A549 (cell line): ENCODE results near the gene DNHD1. TPM values are rescaled to one million over a fixed set of nuclear protein-coding genes. Genes with fewer than 3 reads are reported as not detected.

ENCODE experiments used
- ATAC-seq, 2 experiments: fragments of 200-7000 bp in 1 of 2; fragments of >200 bp in 1 of 2; cut with Nextera tagmentation in 1 of 2; cut with Tn5 transposase in 1 of 2; 3 replicates each; pipeline versions ENCODE4 v1.8.0 to v1.9.1; 2018 to 2020; ENCODE audit warnings: mild to moderate bottlenecking in 1 of 2, moderate library complexity in 1 of 2
- CTCF ChIA-PET: fragments of 300-600 bp; sonication (Branson Sonifier 250); formaldehyde crosslinking; extraction: SDS; loops from one replicate; lab custom pipeline; 2021; ENCODE audit warnings: antibody characterized with exemption, inconsistent platforms; lab: Yijun Ruan, JAX
- POLR2A ChIA-PET: fragments of 350-600 bp; formaldehyde crosslinking; extraction: SDS; loops from one replicate; lab custom pipeline; 2021; ENCODE audit warnings: antibody characterized with exemption, inconsistent platforms; lab: Yijun Ruan, JAX
- DNase-seq, 2 experiments: peaks; one replicate each; pipeline versions ENCODE4 v3.0.0 to v3.0.0-alpha.2; 2011 to 2016; ENCODE audit warnings: low read depth in 1 of 2, low spot score in 1 of 2
- FAIRE-seq: peaks from 2 replicates; lab custom pipeline; 2011; peaks lifted over from hg19 to GRCh38; lab: Jason Lieb, UNC
- H3K27ac ChIP-seq, 2 experiments: fragments of >200 bp; sonication (Bioruptor Twin); formaldehyde crosslinking; 3 replicates each; pipeline ENCODE4 v1.5.1; 2016 to 2017
- H3K4me1 ChIP-seq: fragments of >200 bp; sonication (Bioruptor Twin); formaldehyde crosslinking; 3 replicates; pipeline ENCODE4 v1.6.1; 2016
- H3K4me2 ChIP-seq: fragments of >200 bp; sonication (Bioruptor Twin); formaldehyde crosslinking; 3 replicates; pipeline ENCODE4 v1.6.1; 2016
- H3K4me3 ChIP-seq: fragments of >200 bp; sonication (Bioruptor Twin); formaldehyde crosslinking; 3 replicates; pipeline ENCODE4 v1.5.1; 2016
- H3K9me3 ChIP-seq: fragments of >200 bp; sonication (Bioruptor Twin); formaldehyde crosslinking; 3 replicates; pipeline ENCODE4 v1.6.1; 2016
- ATOH8 ChIP-seq: fragments of 250-450 bp; sonication (Bioruptor Pico); IDR thresholded peaks from 2 replicates; pipeline ENCODE4 v1.5.0; 2020; ENCODE audit warnings: low read depth, mild to moderate bottlenecking, moderate library complexity
- CEBPB ChIP-seq, 2 experiments: fragments of >200 bp in 1 of 2; sonication (Bioruptor Twin) in 1 of 2; formaldehyde crosslinking in 1 of 2; IDR thresholded peaks; 2 replicates each; pipeline ENCODE4 v1.6.1; 2012 to 2016
- CHD4 ChIP-seq: fragments of 200-600 bp; sonication (generic); IDR thresholded peaks from 2 replicates; pipeline ENCODE4 v1.6.1; 2016; ENCODE audit warnings: antibody characterized with exemption, mild to moderate bottlenecking, borderline replicate concordance
- E2F6 ChIP-seq: IDR thresholded peaks from 2 replicates; pipeline ENCODE4 v1.6.1; 2012; ENCODE audit warnings: low read depth, borderline replicate concordance
- EHMT2 ChIP-seq: fragments of 200-600 bp; sonication (generic); IDR thresholded peaks from 2 replicates; pipeline ENCODE4 v1.6.1; 2016; ENCODE audit warnings: antibody characterized with exemption, low read depth, mild to moderate bottlenecking, moderate library complexity
- ELK1 ChIP-seq: fragments of 150-350 bp; IDR thresholded peaks from 2 replicates; pipeline ENCODE4 v1.6.1; 2014; ENCODE audit warnings: low read depth, mild to moderate bottlenecking, low read length
- FOSB ChIP-seq: fragments of 250-450 bp; sonication (Bioruptor Pico); IDR thresholded peaks from 2 replicates; pipeline ENCODE4 v1.5.0; 2020; ENCODE audit warnings: mild to moderate bottlenecking, moderate library complexity
- FOSL2 ChIP-seq, 2 experiments: fragments of 450-650 bp in 1 of 2; fragments of >200 bp in 1 of 2; sonication (Bioruptor Twin) in 1 of 2; formaldehyde crosslinking; IDR thresholded peaks; 2 replicates each; pipeline versions ENCODE4 v1.5.0 to v1.6.1; 2016 to 2020; ENCODE audit warnings: mild to moderate bottlenecking in 1 of 2, moderate library complexity in 1 of 2
- GATA3 ChIP-seq: IDR thresholded peaks from 2 replicates; pipeline ENCODE4 v1.6.1; 2012; ENCODE audit warnings: borderline replicate concordance
- HDAC2 ChIP-seq: fragments of 200-600 bp; sonication (generic); IDR thresholded peaks from 2 replicates; pipeline ENCODE4 v1.6.1; 2016
- HEYL ChIP-seq: fragments of 250-450 bp; sonication (Bioruptor Pico); IDR thresholded peaks from 2 replicates; pipeline ENCODE4 v1.8.0; 2021; ENCODE audit warnings: mild to moderate bottlenecking, moderate library complexity
- HOXA7 ChIP-seq: fragments of 250-450 bp; sonication (Bioruptor Pico); IDR thresholded peaks from 2 replicates; pipeline ENCODE4 v1.5.0; 2020; ENCODE audit warnings: mild to moderate bottlenecking, moderate library complexity
- HOXB13 ChIP-seq: fragments of 250-450 bp; sonication (Bioruptor Pico); IDR thresholded peaks from 2 replicates; pipeline ENCODE4 v1.5.0; 2020; ENCODE audit warnings: low read depth, mild to moderate bottlenecking, moderate library complexity
- HOXB5 ChIP-seq: fragments of 250-450 bp; sonication (Bioruptor Pico); IDR thresholded peaks from 2 replicates; pipeline ENCODE4 v1.5.0; 2020; ENCODE audit warnings: mild to moderate bottlenecking, moderate library complexity
- JUN ChIP-seq, 2 experiments: fragments of >200 bp; sonication (Bioruptor Twin); formaldehyde crosslinking; IDR thresholded peaks; 2 replicates in 1 of 2; 3 replicates in 1 of 2; pipeline ENCODE4 v1.6.1; 2016 to 2017
- JUNB ChIP-seq: fragments of >200 bp; sonication (Bioruptor Twin); formaldehyde crosslinking; IDR thresholded peaks from 2 replicates; pipeline ENCODE4 v1.6.1; 2016
- KDM1A ChIP-seq: fragments of 200-600 bp; sonication (generic); IDR thresholded peaks from 2 replicates; pipeline ENCODE4 v1.6.1; 2016; ENCODE audit warnings: low read depth, mild to moderate bottlenecking
- MYC ChIP-seq: IDR thresholded peaks from 2 replicates; pipeline ENCODE4 v1.6.1; 2012; ENCODE audit warnings: mild to moderate bottlenecking, inconsistent platforms, low read length, improper control_type of control experiment, borderline replicate concordance
- NFE2L2 ChIP-seq: fragments of 150-350 bp; conservative IDR thresholded peaks from 2 replicates; pipeline ENCODE4 v1.6.1; 2014; ENCODE audit warnings: low read length
- NR3C1 ChIP-seq: fragments of >200 bp; sonication (Bioruptor Twin); formaldehyde crosslinking; IDR thresholded peaks from 3 replicates; pipeline ENCODE4 v1.6.1; 2017
- PHF8 ChIP-seq: fragments of 200-600 bp; sonication (generic); IDR thresholded peaks from 2 replicates; pipeline ENCODE4 v1.6.1; 2016; ENCODE audit warnings: low read depth, mild to moderate bottlenecking, antibody characterized with exemption, moderate library complexity, borderline replicate concordance
- POLR2A ChIP-seq: IDR thresholded peaks from 2 replicates; pipeline ENCODE4 v1.6.1; 2012; ENCODE audit warnings: mild to moderate bottlenecking, low read length
- RAD21 ChIP-seq, 2 experiments: fragments of >200 bp in 1 of 2; sonication (Bioruptor Twin) in 1 of 2; formaldehyde crosslinking in 1 of 2; IDR thresholded peaks in 1 of 2; conservative IDR thresholded peaks in 1 of 2; 2 replicates in 1 of 2; 3 replicates in 1 of 2; pipeline ENCODE4 v1.6.1; 2012 to 2018; ENCODE audit warnings: inconsistent platforms in 1 of 2
- RCOR1 ChIP-seq: fragments of 150-350 bp; IDR thresholded peaks from 2 replicates; pipeline ENCODE4 v1.6.1; 2014; ENCODE audit warnings: antibody characterized with exemption, low read length, low read depth
- RFX5 ChIP-seq: fragments of 450-650 bp; IDR thresholded peaks from 2 replicates; pipeline ENCODE4 v1.7.1; 2014; ENCODE audit warnings: antibody characterized with exemption, mild to moderate bottlenecking, moderate library complexity
- SMC3 ChIP-seq: fragments of >200 bp; sonication (Bioruptor Twin); formaldehyde crosslinking; IDR thresholded peaks from 3 replicates; pipeline ENCODE4 v1.6.1; 2018; ENCODE audit warnings: inconsistent platforms
- SREBF2 ChIP-seq: fragments of 450-650 bp; IDR thresholded peaks from 2 replicates; pipeline ENCODE4 v1.6.1; 2014; ENCODE audit warnings: mild to moderate bottlenecking, moderate library complexity
- ZC3H11A ChIP-seq: fragments of 450-650 bp; IDR thresholded peaks from 2 replicates; pipeline ENCODE4 v1.6.1; 2014; ENCODE audit warnings: antibody characterized with exemption, mild to moderate bottlenecking
- ZFP36 ChIP-seq: fragments of 450-650 bp; IDR thresholded peaks from 2 replicates; pipeline ENCODE4 v1.6.1; 2014; ENCODE audit warnings: borderline replicate concordance; ENCODE audit not compliant: partially characterized antibody
- ZNF302 ChIP-seq: fragments of 250-450 bp; sonication (Bioruptor Pico); IDR thresholded peaks from 2 replicates; pipeline ENCODE4 v1.9.0; 2021; ENCODE audit warnings: inconsistent platforms, mild to moderate bottlenecking, moderate library complexity
- WGBS: methylation state at CpG from one replicate; pipeline ENCODE4 v1.1.6; 2017; ENCODE audit errors: missing lambda C conversion rate; 5-methylcytosine and 5-hydroxymethylcytosine counted together
- polyA plus RNA-seq, 4 experiments: library from polyadenylated mRNA; depleted of rRNA in 3 of 4; stranded (reverse); fragments of >200 nt; fragmentation: RNase III in 1 of 4; extraction: RNeasy Plus Mini Kit Qiagen cat#74134 plus additional on column Dnase treatment in 1 of 4; gene quantifications; 2 replicates in 3 of 4; 3 replicates in 1 of 4; pipeline ENCODE4 v1.2.3, GENCODE V29; 2011 to 2017
- TF ChIP-seq, protein P1 (sequence below): IDR thresholded peaks from 2 replicates; pipeline ENCODE4 v1.6.1; 2012
- TF ChIP-seq, protein P2 (sequence below): fragments of >200 bp; sonication (Bioruptor Twin); formaldehyde crosslinking; IDR thresholded peaks from 2 replicates; pipeline ENCODE4 v1.6.1; 2016
- TF ChIP-seq, protein P3 (sequence below): fragments of >200 bp; sonication (Bioruptor Twin); formaldehyde crosslinking; IDR thresholded peaks from 3 replicates; pipeline ENCODE4 v1.5.1; 2016
- TF ChIP-seq, protein P4 (sequence below): fragments of 250-450 bp; sonication (Bioruptor Pico); IDR thresholded peaks from 2 replicates; pipeline ENCODE4 v1.5.0; 2021; ENCODE audit warnings: mild to moderate bottlenecking, moderate library complexity, borderline replicate concordance

Gene DNHD1
- polyA plus RNA-seq, 2 of the 4 experiments (the other 2 are of a cell fraction) = 6.8 to 8.6 TPM

- ChIA-PET POLR2A (interaction anchor here (1.3 to 2.4 kb wide), 3 partner anchors 9 to 122 kb away, joined by 4 to 13 read pairs (median 4); partner anchors contain the start of genes ARFIP2, MRPL17 and TIMM10B), CTCF (interaction anchor here (0.6 to 4.2 kb wide), 9 partner anchors 9 to 225 kb away, joined by 3 to 23 read pairs (median 4); partner anchors contain the start of genes MRPL17, TAF10 and TPP1)
- Histone ChIP-seq H3K4me2 (peak within 1 kb of the TSS; percentile 97), H3K4me3 (peak within 1 kb of the TSS; percentile 79), H3K4me1 (peaks cover 39% of the 10 kb centered on the region), H3K9me3 (no peaks in the 10 kb centered on the region), H3K27ac (peak within 1 kb of the TSS; percentile 90 to 98)
- WGBS = 1% methylated on average over 32 of the region's 72 CpGs
- peak; percentile 91 to 92 for DNase-seq
- no peak for FAIRE-seq
- ATAC-seq = peak; percentile 80 to 90
- peak; percentile 56 to 92; a peak in 4 of 5 replicates for TF ChIP-seq JUN (IDR thresholded peaks at IDR 0.05)
- TF ChIP-seq, protein P1, sequence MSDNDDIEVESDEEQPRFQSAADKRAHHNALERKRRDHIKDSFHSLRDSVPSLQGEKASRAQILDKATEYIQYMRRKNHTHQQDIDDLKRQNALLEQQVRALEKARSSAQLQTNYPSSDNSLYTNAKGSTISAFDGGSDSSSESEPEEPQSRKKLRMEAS = peak; percentile 96
- TF ChIP-seq NR3C1 = no peak
- no peak for TF ChIP-seq ZNF302 (CRISPR knock-in tag)
- TF ChIP-seq RFX5 = no peak
- TF ChIP-seq CEBPB (IDR thresholded peaks at IDR 0.05) = no peak
- no peak for TF ChIP-seq FOSL2 (IDR thresholded peaks at IDR 0.05)
- TF ChIP-seq FOSL2 (CRISPR knock-in tag; IDR thresholded peaks at IDR 0.05) = no peak
- no peak for TF ChIP-seq HOXA7 (CRISPR knock-in tag)
- peak; percentile 82 for TF ChIP-seq PHF8
- peak; percentile 58 for TF ChIP-seq POLR2A
- TF ChIP-seq, protein P2, sequence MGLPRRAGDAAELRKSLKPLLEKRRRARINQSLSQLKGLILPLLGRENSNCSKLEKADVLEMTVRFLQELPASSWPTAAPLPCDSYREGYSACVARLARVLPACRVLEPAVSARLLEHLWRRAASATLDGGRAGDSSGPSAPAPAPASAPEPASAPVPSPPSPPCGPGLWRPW = no peak
- no peak for TF ChIP-seq HDAC2
- no peak for TF ChIP-seq ZFP36
- TF ChIP-seq, protein P3, sequence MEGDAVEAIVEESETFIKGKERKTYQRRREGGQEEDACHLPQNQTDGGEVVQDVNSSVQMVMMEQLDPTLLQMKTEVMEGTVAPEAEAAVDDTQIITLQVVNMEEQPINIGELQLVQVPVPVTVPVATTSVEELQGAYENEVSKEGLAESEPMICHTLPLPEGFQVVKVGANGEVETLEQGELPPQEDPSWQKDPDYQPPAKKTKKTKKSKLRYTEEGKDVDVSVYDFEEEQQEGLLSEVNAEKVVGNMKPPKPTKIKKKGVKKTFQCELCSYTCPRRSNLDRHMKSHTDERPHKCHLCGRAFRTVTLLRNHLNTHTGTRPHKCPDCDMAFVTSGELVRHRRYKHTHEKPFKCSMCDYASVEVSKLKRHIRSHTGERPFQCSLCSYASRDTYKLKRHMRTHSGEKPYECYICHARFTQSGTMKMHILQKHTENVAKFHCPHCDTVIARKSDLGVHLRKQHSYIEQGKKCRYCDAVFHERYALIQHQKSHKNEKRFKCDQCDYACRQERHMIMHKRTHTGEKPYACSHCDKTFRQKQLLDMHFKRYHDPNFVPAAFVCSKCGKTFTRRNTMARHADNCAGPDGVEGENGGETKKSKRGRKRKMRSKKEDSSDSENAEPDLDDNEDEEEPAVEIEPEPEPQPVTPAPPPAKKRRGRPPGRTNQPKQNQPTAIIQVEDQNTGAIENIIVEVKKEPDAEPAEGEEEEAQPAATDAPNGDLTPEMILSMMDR = no peak
- TF ChIP-seq KDM1A = no peak
- TF ChIP-seq EHMT2 = no peak
- TF ChIP-seq FOSB (CRISPR knock-in tag) = no peak
- TF ChIP-seq SMC3 = peak; percentile 25; the same call in 1 of the 3 replicates
- TF ChIP-seq E2F6 = peak; percentile 47; the same call in 1 of the 2 replicates
- TF ChIP-seq, protein P4, sequence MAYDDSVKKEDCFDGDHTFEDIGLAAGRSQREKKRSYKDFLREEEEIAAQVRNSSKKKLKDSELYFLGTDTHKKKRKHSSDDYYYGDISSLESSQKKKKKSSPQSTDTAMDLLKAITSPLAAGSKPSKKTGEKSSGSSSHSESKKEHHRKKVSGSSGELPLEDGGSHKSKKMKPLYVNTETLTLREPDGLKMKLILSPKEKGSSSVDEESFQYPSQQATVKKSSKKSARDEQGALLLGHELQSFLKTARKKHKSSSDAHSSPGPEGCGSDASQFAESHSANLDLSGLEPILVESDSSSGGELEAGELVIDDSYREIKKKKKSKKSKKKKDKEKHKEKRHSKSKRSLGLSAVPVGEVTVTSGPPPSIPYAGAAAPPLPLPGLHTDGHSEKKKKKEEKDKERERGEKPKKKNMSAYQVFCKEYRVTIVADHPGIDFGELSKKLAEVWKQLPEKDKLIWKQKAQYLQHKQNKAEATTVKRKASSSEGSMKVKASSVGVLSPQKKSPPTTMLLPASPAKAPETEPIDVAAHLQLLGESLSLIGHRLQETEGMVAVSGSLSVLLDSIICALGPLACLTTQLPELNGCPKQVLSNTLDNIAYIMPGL (CRISPR knock-in tag) = no peak
- no peak for TF ChIP-seq ELK1
- TF ChIP-seq SREBF2 = no peak
- TF ChIP-seq JUNB = no peak
- no peak for TF ChIP-seq RAD21 (conservative IDR thresholded peaks at IDR 0.05 in 1 of 2, IDR thresholded peaks at IDR 0.05 in 1 of 2)
- TF ChIP-seq ATOH8 (CRISPR knock-in tag) = no peak
- no peak for TF ChIP-seq ZC3H11A
- no peak for TF ChIP-seq HEYL (CRISPR knock-in tag)
- peak; percentile 94 for TF ChIP-seq MYC
- TF ChIP-seq NFE2L2 = no peak
- no peak for TF ChIP-seq RCOR1
- no peak for TF ChIP-seq HOXB5 (CRISPR knock-in tag)
- TF ChIP-seq CHD4 = no peak
- 0 out of 2 replicates have a peak, but pooled peaks have one; percentile 43 for TF ChIP-seq GATA3
- TF ChIP-seq HOXB13 (CRISPR knock-in tag) = no peak
Observed at GRCh38 chr11:6603287-6604080, 106.4 kb downstream of the DNHD1 start, which contains the start of the genes ILK and RRP8. Gene ILK, plus strand, starts transcription at chr11:6603774. Its CDS starts 498 bp downstream, at chr11:6604272. Gene RRP8, minus strand, starts transcription at chr11:6603616. Its CDS starts 114 bp downstream, at chr11:6603502.
